NCI-H2196 treated with DMSO at 0.1 percent for 48 hours (cell line): Measurements from ENCODE around the gene GALNT17.
"Not testable (repeated sequence)": the region's sequence is repeated elsewhere in the genome, so short reads cannot be mapped to it uniquely, and the experiment has no call there.

ENCODE experiments used
- DNase-seq: peaks from one replicate; lab custom pipeline; 2025; ENCODE audit not compliant: unreplicated experiment; lab: John Stamatoyannopoulos, UW

The GALNT17 gene

DNA sequence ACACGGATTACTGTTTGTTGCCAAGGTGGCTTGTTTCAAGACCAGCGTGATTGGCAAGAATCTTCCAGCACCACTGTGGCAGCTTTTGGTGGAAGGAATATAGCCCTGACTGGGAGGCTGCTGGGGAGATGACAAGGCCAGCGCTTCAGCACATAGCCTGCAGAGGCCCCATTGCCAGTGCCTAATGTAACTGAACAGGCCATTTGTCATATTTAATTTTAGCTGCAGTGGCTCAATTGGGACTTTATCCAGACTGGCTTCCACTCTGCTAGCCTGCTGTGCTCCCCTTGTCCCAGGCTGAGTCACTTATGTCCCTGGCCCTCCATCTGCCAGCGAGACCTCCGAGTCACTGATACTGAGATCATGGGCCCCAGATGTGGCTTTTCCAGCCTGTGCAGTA lies 483.1 kb downstream of the GALNT17 start:
- no peak for DNase-seq

DNA sequence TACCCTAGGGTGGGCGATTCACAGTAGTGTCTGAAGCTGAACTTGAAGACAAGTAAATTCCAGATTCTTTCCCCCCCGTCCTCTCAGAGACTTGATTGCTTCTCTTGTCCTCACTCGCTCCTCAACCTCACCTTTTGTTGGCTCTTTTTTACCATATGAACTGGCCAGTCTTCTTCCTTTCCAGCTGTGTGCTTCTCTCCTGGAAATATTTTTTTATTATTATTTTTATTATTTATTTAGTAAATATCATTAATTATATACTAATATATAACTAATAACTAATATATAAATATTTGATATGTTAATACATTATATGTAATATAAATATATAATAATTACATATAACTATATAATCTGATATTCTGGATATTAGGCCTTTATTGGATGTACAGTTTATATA lies 484.3 kb downstream of the GALNT17 start:
- DNase-seq, result no peak

DNA sequence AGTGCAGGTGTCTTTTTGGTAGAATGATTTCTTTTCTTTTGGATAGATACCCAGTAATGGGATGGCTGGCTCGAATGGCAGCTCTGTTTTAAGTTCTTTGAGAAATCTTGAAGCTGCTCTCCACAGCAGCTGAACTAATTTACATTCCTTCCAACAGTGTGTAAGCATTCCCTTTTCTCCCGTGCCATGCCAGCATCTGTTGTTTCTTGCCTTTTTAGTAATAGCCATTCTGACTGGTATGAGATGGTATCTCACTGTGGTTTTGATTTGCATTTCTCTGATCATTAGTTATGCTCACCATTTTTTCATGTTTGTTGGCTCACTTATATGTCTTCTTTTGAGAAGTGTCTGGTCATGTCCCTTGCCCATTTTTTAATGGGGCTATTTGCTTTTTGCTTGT lies 486.3 kb downstream of the GALNT17 start:
- DNase-seq, result no peak

DNA sequence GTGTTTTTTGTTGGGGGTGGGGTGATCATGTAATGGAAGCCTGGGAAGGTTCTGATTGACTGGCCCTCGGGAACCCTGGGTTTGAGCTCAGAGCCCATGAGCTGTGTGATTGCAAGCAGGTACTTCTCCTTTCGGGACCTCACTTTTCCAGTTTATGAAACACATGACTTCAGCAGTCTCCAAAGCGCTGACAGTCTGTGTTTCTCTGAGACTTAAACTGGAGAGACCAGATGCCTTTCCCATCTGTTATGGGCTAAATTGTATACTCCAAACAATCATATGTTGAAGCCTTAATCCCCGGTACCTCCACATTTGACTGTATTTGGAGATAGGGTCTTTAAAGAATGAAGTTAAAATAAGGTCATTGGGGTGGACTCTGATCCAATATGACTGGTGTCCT lies 493.6 kb downstream of the GALNT17 start:
- DNase-seq, result no peak

DNA sequence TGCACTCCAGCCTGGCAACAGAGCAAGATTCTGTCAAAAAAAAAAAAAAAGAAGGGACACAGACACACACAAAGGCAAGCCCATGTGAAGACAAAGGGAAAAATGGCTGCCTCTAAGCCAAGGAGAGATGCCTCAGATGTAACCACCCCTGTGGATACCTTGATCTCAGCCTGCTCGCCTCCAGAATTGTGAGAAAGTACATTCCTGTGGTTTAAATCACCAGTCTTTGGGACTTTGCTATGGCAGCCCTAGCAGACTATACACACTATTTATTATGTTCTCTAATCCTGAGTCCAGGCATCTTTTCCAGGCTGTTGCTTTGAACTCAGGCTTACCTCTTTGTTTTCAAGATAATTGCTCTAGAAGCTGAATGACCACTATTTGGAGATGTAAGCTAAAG lies 494.3 kb downstream of the GALNT17 start:
- DNase-seq, result no peak

DNA sequence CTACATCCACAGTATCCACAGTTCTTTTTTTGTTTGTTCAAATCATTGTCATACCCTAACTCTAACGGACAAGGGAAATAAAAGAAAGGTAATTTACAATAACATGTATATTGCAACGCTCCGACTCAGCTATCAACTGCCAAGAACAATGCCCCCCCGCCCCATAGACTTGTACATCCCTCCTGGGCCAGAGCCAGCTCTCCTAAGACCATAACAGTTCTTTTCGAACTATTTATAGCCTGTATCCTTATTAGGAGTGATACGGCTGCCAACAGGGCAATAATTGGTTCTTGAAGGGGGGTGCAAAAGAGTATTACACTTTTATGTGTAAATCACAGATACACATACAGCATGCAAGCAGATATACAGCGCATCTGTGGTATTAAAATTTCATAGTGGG lies 495.7 kb downstream of the GALNT17 start:
- DNase-seq, result no peak

DNA sequence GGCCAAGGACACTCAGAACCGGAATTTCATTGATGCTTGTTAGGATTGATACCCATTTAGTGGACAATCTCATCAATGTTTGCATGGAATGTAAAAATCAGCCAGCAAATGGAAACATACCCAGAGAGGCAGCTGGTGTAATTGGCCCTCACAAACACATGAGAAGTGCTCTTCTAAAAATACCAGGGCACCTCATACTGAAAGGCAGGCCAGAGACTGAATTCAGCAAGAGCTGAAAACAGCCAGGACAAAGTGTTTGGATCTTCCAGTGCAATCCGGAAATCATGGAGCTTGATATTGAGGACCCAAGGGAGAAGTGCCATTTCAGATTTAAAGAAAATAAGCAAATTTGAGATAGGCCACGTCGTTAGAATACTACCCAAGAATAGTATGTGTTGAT lies 498.6 kb downstream of the GALNT17 start:
- DNase-seq, result no peak

DNA sequence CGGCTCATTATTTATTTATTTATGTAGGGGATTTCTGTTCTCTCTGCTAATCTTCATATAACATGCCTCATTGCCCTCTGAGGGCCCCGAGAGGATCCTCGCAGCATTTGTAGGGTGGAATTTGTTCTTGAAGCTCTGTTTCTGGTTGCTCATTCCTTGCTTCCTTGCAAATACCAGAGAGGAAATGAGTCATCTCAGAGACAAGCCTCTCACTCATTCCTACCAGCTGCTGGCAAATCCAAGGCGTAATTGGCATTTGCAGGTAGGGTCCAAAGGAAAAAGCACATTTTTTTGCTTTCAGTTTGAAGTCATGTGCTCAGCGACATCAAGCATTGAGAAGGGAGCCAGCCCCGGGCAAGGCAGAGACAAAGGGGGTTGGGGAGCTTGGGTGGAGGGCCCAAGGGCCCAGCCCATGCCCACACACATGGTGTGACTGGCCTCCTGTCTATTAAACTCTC lies 501.6 kb downstream of the GALNT17 start:
- no peak for DNase-seq

DNA sequence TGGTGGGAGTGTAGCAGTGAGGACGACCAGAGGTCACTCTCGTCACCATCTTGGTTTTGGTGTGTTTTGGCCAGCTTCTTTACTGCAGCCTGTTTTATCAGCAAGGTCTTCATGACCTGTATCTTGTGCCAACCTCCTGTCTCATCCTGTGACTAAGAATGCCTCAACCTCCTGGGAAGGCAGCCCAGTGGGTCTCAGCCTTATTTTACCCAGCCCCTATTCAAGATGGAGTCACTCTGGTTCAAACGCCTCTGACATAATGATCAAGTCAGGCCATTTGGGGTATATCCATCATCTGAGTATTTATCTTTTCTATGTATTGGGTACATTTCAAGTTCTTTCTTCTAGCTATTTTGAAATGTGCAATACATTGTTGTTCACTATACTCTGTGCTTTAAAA lies 503.9 kb downstream of the GALNT17 start:
- not testable (repeated sequence) for DNase-seq

DNA sequence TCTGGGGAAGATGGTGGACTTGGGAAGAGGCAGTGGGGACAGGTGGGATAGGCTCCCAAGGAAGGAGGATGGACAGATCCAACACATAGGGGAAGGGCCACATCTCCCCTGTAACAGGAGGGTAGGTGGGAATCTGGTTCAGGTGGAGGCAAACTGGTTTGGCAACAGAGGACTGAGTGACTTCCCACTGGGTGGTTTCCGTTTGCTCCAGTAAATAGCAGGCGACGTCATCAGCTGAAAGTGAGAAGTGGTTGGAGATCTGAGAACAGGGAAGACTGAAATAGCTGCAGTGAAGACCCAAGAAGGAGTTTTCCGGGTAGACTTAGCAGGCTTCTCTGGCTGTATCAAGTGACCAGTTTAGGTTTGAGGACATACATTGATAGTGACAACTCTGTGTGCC lies 504.4 kb downstream of the GALNT17 start:
- DNase-seq, result no peak

DNA sequence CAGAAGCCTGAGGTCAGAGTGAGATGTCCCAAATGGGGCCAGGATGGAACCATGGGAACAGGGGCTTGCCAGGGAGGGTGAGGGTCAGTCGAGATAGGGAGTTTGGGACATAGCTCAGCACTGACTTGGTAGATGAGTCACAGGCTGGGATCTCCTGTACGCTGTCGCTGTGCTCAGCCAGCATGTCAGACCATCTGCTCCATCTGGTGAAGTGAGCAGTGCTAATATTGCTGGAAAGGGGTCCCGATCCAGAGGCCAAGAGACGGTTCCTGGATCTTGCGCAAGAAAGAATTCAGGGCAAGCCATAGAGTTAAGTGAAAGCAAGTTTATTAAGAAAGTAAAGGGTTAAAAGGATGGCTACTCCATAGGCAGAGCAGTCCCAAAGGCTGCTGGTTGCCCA lies 505.6 kb downstream of the GALNT17 start:
- no peak for DNase-seq

DNA sequence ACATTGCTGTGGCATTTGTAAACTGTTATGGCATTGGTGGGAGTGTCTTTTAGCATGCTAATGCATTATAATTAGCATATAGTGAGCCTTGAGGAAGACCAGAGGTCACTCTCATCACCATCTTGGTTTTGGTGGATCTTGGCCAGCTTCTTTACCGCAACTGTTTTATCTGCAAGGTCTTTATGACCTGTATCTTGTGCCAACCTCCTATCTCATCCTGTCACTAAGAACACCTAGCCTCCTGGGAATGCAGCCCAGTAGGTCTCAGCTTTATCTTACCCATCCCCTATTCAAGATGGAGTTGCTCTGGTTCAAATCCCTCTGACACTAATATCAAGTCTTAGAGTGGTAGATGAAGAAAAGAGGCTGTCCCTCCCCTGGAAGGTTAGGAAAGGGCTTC lies 506.2 kb downstream of the GALNT17 start:
- DNase-seq, result no peak

DNA sequence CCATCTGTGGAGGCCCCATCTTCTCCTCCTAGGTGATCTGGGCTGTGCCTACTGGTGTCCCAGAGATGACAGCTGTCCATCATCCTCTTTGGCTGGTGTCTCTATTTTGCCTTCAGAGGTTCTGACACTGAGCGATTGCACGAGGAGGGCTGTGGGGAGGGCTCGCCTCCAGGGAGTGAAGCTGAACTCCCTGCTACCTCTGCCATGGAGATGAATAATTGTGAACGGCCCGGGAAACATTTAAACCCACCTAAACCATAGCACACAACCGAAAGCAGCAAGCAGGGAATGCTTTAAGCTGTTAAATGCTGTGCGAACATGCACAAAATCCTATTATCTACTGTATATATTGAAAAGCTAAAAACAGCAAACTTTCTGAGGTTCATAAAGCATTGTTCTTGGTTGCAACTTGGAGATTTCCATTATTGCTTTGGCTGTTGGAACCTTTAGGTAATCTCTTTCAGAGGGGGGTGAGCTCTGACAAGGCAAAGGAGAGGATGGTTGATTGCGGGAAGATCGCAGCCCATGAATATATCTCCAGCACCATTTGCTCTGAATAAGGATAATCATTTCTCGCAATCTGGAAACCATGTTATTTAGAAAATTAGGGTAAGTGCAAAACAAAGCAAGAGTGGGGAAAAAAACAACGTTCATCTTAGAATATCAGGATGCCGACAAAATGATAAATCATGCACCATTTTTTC lies 507.6 kb downstream of the GALNT17 start:
- no peak for DNase-seq

DNA sequence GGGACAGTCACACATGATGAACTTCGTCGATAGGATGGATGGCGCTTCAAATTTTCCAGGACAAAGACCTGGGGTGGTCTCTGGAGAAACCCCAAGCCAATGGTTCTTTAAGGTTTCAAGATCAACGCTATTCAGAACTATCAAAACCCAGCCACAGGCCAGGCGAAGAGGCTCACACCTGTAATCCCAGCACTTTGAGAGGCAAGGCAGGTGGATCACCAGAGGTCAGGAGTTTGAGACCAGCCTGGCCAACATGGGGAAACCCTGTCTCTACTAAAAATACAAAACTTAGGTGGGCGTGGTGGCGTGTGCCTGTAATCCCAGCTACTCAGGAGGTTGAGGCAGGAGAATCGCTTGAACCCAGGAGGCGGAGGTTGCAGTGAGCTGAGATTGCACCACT lies 511.1 kb downstream of the GALNT17 start:
- not testable (repeated sequence) for DNase-seq

DNA sequence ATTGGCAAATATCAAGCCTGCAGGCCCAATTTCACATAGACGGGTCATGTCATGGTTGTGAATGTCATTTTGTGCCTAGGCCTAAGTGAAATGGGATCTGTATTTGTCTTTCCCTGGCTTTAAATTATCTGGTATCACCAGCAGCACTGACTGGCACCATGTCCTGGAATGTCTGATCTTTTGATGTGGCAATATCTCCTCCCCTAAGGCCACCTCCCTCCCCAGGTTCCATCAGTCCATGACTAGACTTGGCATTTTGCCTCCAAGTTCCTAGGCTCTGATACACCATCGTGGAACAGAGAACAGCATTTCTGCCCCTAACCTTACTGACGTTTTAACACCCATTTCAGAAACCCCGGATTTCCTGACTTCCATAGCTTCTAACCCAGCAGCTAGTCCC lies 513.9 kb downstream of the GALNT17 start:
- DNase-seq, result no peak

DNA sequence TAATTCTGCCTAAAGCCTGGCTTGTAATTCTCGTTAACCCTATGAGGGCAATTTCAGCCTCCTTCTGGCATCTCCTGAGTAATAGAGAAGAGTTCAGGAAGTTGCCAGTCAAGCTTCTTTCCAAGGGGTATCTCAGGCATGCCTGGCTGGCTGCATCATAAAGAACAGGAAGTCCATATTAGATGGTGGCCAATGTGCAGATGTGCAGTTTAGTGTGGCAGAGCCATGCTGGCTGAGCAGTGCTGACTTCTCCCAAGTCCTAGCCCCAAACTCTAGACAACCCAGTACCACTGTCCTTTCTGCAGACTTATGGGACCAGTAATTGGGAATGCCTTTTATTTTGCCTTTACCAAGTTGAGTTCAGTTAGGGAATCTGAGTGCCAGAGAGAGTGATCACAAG lies 517.9 kb downstream of the GALNT17 start:
- DNase-seq, result no peak

DNA sequence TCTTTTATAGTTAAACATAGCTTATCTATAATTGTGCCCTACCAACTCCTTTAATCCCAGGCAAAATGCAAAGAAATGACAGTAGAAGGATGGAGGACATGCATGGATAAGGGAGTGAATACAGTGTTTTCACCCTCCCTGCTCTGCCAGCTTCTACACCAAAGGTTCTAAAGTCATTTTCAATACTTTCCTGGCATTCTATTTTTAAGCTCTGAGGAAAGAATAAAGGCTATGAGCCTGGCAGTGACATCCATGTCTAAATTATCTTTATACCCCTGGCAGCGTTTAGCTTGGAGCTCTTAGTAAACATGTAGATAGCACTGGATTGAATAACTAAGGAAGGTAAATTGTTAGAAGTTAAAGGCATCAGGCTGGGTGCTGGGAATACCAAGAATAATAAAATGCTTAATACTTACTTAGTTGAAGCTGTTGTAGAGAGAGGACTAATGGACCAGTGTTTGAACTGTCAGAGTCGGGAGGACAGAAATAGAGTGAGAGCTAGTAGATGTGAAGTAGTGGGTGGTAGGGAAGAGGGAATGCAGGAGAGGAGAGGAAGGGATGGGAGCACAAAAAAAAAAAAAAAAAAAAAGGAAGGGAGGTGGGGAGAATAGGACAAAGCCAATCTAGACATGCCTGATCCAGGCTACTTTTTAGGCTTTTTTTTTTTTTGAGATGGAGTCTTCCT lies 518.9 kb downstream of the GALNT17 start:
- DNase-seq, result no peak

DNA sequence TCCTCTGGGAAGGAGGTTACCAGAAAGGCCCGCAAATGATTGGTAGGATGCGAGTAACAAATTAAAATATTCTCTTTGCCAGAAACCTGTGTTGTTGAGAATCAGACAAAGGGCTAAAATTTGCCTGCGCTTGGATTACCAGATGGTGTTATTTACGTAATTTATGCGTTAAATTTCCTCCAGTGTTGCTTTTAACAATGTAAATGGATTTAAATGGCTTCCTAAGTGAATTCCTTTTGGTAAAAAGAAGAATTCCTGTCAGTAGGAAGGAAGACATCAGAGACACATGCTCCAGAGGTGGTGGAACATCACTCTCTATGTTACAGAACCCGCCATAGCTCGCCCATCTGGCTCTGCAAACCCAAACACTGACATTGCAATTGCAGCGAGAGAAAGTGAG lies 520.6 kb downstream of the GALNT17 start:
- no peak for DNase-seq

DNA sequence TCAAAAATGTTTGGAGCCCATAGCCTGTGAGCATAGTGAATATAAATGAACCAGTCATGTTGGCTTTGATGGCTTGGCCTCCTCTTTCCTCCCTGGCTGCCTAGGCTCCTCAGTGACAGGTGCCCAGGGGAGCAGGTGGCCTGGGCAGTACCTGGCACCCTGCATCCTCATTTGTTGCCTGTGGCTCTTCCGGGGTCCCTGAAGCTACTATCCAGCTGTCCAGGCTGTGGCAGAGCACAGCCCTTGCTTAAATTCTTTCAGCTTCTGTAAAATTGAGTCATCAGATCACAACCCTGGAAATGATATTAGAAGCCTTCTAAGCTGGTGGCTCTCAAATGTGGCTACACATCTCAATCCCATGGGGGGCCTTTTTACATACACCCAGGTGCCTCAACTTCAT lies 525.4 kb downstream of the GALNT17 start:
- no peak for DNase-seq

DNA sequence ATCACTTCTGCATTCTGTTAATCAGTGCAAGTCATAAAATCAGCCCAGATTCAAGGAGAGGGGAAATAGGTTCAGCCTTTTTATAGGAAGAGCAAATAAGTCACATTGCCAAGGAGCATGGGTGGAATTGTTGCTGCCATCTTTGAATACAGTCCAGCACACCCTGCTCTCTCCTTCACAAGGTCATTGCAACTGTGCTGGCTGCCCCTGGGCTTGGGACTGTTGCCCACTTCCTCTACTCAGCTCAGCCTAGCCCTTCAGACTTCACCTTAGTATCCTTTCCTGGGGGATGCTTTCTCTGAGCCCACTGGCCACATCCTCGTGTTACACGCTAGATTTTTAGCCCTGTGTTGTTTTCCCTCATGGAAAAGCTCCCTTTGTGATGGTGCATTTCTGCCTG lies 527.7 kb downstream of the GALNT17 start:
- DNase-seq, result no peak

DNA sequence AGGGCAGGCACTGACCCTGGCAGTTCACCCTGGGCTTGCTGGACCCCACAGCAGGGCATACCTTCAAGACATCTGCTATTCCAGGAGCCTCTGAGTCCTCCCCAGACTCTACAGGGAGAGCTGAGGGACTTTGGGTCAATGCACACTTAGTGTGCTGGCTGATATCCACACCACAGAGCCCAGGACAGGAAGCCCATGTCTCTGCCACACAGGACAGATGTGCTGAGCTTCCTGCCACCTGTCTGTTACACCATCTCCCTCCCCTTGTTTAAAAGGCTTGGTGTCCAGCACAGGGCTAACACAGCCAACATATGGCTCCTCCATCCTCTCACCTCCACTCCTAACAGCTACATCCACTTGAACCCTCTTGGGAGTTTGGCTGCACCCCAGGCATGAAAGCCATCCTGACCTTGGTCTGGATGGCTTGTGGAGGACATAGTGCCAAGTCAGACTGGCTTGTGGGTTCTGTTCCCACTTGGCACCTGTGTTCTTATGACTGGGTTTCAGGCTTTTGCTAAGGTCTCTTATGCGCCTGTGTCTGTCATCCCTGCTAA lies 529.8 kb downstream of the GALNT17 start:
- DNase-seq, result no peak

DNA sequence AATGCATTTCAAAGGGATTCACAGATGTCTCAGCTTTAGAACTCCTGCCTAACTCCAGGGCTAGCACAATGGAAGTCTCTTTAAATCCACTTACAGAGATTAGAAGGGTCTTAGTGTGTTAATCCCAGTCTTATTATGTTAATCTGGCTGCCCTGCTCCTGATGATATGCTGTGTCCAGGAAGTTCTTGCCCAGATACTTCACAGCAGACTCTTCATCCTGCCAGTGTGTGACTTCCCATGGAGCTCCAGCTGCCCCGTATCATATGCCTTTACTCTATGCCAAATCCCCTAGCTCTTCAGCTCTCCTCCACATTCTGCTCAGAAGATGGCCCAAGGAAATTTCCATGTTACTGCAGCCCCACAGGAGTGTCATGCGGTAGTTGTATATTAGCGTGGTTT lies 533.8 kb downstream of the GALNT17 start:
- DNase-seq, result no peak

DNA sequence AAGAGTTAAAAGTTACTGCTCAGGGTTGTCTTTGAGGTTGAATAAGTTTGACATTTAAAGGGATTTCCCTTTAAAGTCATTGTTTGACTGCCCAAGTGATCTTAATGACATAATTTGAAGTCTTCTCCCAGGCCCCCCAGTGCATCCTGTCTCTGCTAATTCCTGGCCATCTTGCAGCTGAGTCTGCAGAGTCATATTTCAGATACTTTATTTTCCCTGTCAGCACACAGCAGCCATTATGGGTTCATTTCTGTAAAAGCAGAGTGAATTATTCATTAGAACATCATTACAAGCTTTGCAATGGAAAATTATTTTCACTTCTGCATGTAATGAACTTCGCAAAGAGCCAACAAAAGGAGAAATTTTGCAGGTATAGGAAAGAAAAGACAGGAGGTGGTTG lies 536.6 kb downstream of the GALNT17 start:
- DNase-seq, result no peak
